DND-41 (cell line): ENCODE measurements around the gene CALML6.

Source experiments
- ATAC-seq: fragments of 200-7000 bp; cut with Tn5 transposase; 3 replicates; pipeline ENCODE4 v1.9.1; 2021; ENCODE audit warnings: low read depth; ENCODE audit not compliant: insufficient read depth
- DNase-seq: peaks from one replicate; pipeline ENCODE4 v3.0.0-alpha.2; 2020
- H2AFZ ChIP-seq: 2 replicates; pipeline ENCODE4 v1.6.0; 2012; ENCODE audit warnings: low read depth, low read length
- H3K27ac ChIP-seq: 2 replicates; pipeline ENCODE4 v1.5.1; 2012; ENCODE audit warnings: low read length, inconsistent platforms
- H3K27me3 ChIP-seq: fragments of 200-600 bp; sonication (generic); 2 replicates; pipeline ENCODE4 v1.6.0; 2012; ENCODE audit warnings: low read length, mild to moderate bottlenecking, inconsistent platforms; ENCODE audit not compliant: insufficient read depth, poor library complexity
- H3K36me3 ChIP-seq: 2 replicates; pipeline ENCODE4 v1.5.1; 2012; ENCODE audit warnings: low read length, inconsistent platforms; ENCODE audit not compliant: insufficient read depth
- H3K4me1 ChIP-seq: 2 replicates; pipeline ENCODE4 v1.5.1; 2012; ENCODE audit warnings: mild to moderate bottlenecking, low read length; ENCODE audit not compliant: insufficient read depth
- H3K4me2 ChIP-seq: 2 replicates; pipeline ENCODE4 v1.6.0; 2012; ENCODE audit warnings: mild to moderate bottlenecking, moderate library complexity, low read length, inconsistent platforms; ENCODE audit not compliant: insufficient read depth
- H3K4me3 ChIP-seq, 2 experiments: fragments of 200-600 bp in 1 of 2; shearing (Covaris generic) in 1 of 2; 2 replicates each; pipeline ENCODE4 v1.5.1; 2012 to 2016; ENCODE audit warnings: inconsistent platforms in 2 of 2, low read length in 2 of 2, mild to moderate bottlenecking in 2 of 2, low read depth in 1 of 2, moderate library complexity in 1 of 2
- H3K79me2 ChIP-seq: 2 replicates; pipeline ENCODE4 v1.6.0; 2012; ENCODE audit warnings: low read length, inconsistent platforms; ENCODE audit not compliant: insufficient read depth
- H3K9ac ChIP-seq: 2 replicates; pipeline ENCODE4 v1.6.0; 2012; ENCODE audit warnings: low read depth, mild to moderate bottlenecking, inconsistent platforms, low read length, moderate library complexity
- H3K9me3 ChIP-seq: 2 replicates; pipeline ENCODE4 v1.5.1; 2012; ENCODE audit warnings: low read length, moderate library complexity, mild to moderate bottlenecking, inconsistent platforms; ENCODE audit not compliant: insufficient read depth, severe bottlenecking
- H4K20me1 ChIP-seq: 2 replicates; pipeline ENCODE4 v1.6.0; 2012; ENCODE audit warnings: low read length; ENCODE audit not compliant: insufficient read depth
- EZH2 ChIP-seq: IDR thresholded peaks from 3 replicates; pipeline ENCODE4 v1.6.1; 2012; ENCODE audit warnings: borderline replicate concordance, low read depth, mild to moderate bottlenecking, moderate library complexity, low read length, inconsistent platforms; ENCODE audit not compliant: severe bottlenecking
- TF ChIP-seq, protein P1 (sequence below): IDR thresholded peaks from 2 replicates; pipeline ENCODE4 v1.5.1; 2012; ENCODE audit warnings: borderline replicate concordance, low read length, moderate library complexity, mild to moderate bottlenecking; ENCODE audit not compliant: poor library complexity, severe bottlenecking; ENCODE audit errors: extremely low read depth

The CALML6 gene

DNA sequence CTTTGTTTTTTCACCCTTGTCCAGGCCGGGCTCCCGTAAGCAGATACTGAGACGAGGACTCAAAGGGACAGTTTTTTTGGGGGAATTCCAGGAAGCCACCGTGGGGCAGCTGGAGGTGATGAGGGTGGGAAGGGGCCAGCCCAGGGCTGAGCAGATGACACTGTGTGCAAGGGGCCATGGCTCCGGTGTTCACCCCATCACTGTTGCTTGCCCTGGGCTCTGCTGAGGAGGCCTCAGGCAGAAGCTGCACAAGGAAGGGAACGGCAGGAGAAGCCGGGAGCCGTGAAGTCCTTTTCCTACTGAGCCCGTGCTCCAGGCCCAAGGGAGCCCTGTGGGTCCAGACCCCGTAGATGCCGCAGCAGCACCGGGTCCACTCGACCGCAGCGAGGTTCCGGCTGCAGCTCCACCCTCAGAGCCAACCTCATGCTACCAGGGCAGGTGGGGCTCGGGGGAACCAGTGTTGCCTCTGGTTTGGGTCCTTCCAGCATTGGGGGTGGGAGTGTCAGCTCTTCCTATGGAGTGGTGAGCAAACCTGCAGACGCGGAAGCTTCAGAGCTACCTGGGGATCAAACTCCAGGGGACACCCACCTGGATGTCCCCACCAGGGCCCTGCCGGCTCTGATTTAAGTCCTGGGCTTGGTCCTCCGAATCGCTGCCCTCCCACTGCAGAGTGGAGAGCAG is 4.3 kb upstream of the CALML6 start:
- Histone ChIP-seq H3K9ac (no peak overlapping the region), H2AFZ (no peak overlapping the region), H3K4me2 (no peak overlapping the region), H3K79me2 (no peaks in the 10 kb centered on the region), H3K36me3 (no peaks in the 10 kb centered on the region), H4K20me1 (no peaks in the 10 kb centered on the region), H3K27ac (no peak overlapping the region), H3K4me3 (no peak overlapping the region), H3K9me3 (no peaks in the 10 kb centered on the region), H3K4me1 (peaks cover 20% of the 10 kb centered on the region), H3K27me3 (no peaks in the 10 kb centered on the region)
- TF ChIP-seq EZH2: no peak
- TF ChIP-seq, protein P1, sequence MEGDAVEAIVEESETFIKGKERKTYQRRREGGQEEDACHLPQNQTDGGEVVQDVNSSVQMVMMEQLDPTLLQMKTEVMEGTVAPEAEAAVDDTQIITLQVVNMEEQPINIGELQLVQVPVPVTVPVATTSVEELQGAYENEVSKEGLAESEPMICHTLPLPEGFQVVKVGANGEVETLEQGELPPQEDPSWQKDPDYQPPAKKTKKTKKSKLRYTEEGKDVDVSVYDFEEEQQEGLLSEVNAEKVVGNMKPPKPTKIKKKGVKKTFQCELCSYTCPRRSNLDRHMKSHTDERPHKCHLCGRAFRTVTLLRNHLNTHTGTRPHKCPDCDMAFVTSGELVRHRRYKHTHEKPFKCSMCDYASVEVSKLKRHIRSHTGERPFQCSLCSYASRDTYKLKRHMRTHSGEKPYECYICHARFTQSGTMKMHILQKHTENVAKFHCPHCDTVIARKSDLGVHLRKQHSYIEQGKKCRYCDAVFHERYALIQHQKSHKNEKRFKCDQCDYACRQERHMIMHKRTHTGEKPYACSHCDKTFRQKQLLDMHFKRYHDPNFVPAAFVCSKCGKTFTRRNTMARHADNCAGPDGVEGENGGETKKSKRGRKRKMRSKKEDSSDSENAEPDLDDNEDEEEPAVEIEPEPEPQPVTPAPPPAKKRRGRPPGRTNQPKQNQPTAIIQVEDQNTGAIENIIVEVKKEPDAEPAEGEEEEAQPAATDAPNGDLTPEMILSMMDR: no peak
- DNase-seq (no peak), ATAC-seq (no peak)

DNA sequence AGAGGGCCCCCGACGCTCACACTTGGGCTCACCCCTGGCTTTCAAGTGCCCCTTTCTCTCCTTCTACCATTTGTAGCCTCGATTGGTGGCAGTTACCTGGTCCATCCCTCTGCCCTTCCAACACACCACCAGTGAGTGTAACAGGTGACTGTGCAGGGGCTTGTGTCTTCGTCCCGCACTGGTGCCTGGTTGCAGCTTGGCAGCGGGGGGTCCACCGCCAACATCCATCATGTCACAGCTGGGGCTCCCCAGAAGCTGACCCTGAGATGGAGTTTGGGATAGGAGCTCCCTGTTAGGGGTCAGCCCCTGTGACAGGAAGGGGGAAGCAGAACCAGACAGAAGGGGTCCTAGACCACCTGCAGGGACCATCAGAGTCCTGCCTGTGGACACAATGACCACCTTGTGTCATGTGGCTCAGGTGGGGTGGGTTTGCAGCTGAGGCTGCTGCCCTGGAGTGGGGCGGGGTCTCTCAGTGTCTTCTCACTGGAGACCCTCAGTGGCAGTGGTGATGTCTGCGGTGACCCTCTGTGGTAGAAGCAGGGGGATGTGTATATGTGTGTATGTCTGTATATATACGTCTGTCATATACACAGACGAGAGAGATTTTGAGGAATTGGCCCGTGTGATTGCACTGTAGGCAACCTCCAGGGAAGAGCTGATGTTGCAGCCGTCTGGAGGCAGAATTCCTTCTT is 3.6 kb upstream of the CALML6 start:
- H3K36me3 ChIP-seq: no peaks in the 10 kb centered on the region
- no peak overlapping the region for H3K9ac ChIP-seq
- peaks cover 20% of the 10 kb centered on the region for H3K4me1 ChIP-seq
- ATAC-seq (no peak), DNase-seq (no peak)
- no peaks in the 10 kb centered on the region for H3K79me2 ChIP-seq
- no peak overlapping the region for H2AFZ ChIP-seq
- no peaks in the 10 kb centered on the region for H4K20me1 ChIP-seq
- no peak for TF ChIP-seq EZH2
- no peaks in the 10 kb centered on the region for H3K9me3 ChIP-seq
- H3K27me3 ChIP-seq: no peaks in the 10 kb centered on the region
- no peak overlapping the region for H3K4me2 ChIP-seq
- no peak overlapping the region for H3K4me3 ChIP-seq
- no peak overlapping the region for H3K27ac ChIP-seq

DNA sequence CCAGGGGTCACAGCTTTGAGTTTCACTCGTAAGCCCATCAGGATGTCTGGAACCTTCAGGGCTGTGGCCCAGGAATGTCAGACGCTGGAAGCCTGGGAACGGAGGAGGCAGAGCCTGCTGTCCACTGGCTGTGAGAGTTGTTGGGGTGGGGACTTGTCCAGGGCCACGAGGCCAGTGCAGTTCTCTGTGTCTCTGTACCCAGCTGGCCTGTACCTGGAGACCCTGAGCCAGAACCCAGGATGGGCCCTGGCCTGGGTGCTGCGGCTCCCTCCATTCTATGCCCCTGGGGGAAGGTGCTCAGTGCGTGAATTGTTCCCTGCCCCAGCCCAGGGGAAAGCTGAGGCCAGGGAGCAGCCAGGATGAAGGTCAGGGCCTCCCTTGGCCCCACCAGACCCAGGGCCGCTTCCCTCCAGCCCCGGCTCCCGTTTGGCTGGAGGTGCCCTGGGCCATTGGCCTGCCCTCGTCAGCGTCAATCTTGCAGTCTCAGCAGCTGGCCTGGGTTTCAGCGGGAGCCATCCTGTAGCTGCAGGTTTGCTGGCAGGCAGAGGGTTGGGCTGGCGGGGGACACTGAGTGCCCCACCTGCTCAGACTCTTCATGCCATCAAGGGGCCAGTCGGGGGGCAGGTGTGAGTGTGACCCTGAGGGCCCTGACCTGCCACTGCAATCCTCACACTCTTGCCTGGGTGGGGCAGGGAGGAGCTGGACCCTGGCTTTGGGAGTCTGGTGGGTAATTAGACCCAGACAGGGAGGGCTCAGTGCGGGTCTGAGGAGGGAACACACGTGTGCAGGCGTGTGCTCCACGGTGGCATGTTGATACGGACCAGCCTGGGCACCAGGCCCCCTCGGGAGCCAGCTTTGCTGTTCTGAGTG is 724 bp upstream of the CALML6 start:
- Histone ChIP-seq H3K27me3 (no peaks in the 10 kb centered on the region), H3K9me3 (no peaks in the 10 kb centered on the region), H2AFZ (no peak overlapping the region), H3K4me2 (no peak overlapping the region), H3K36me3 (no peaks in the 10 kb centered on the region), H3K79me2 (no peaks in the 10 kb centered on the region), H3K4me3 (no peak overlapping the region), H3K4me1 (peaks cover 18% of the 10 kb centered on the region), H3K27ac (no peak overlapping the region), H3K9ac (no peak overlapping the region), H4K20me1 (0 out of 2 replicates have a peak, but pooled peaks cover 5% of the 10 kb centered on the region)
- ATAC-seq (no peak), DNase-seq (no peak)
- no peak for TF ChIP-seq EZH2

DNA sequence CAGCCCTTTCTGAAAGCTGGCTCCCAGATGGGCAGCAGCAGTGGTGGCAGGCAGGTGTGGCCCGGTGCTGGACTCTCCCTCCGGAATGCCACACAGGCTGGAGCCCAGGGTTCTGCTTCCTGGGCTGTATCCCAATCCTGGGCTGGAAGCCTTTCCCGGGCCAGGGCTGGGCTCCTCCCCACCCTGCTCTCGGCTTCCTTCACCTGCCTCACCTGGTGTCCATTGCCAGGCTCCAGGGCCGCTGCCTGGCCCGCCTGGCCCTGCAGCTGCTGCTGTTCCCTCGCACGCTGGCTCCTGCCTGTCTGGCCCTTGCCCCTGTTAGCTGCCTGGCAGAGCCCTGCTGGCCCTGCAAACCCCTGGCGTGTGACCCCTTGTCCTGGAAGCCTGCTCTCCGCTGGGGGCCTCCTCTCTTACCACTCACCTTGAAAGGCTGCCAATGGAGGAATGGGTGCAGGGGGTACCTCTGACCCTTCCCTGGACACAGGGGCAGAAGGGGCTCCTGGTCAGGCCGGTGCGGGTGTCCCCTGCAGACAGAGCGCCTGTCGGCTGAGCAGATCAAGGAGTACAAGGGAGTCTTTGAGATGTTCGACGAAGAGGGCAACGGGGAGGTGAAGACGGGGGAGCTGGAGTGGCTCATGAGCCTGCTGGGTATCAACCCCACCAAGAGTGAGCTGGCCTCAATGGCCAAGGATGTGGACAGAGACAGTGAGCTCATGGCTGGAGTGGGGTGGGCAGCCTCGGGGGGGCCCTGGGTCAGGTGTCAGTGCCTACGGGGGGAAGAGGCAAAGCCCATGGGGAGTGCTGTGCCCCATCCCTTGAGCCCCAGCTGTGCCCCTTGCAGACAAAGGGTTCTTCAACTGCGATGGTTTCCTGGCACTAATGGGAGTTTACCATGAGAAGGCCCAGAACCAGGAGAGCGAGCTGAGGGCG is 1.1 kb downstream of the CALML6 start:
- no peak overlapping the region for H2AFZ ChIP-seq
- H3K27me3 ChIP-seq: no peaks in the 10 kb centered on the region
- ATAC-seq (no peak), DNase-seq (no peak)
- no peaks in the 10 kb centered on the region for H3K9me3 ChIP-seq
- peaks cover 17% of the 10 kb centered on the region for H3K4me1 ChIP-seq
- H3K27ac ChIP-seq: no peak overlapping the region
- H3K79me2 ChIP-seq: no peaks in the 10 kb centered on the region
- H3K9ac ChIP-seq: no peak overlapping the region
- H4K20me1 ChIP-seq: 0 out of 2 replicates have a peak, but pooled peaks cover 12% of the 10 kb centered on the region
- no peaks in the 10 kb centered on the region for H3K36me3 ChIP-seq
- H3K4me2 ChIP-seq: no peak overlapping the region
- no peak overlapping the region for H3K4me3 ChIP-seq
- TF ChIP-seq EZH2: no peak
- TF ChIP-seq, protein P1: no peak
